HL-60/S4 (cell line): ENCODE data around the gene VSIR.

Experiments used
- in situ Hi-C: fragments of 300-500 bp; cut with MboI; formaldehyde crosslinking; loops from 2 replicates; pipeline ENCODE4 v1.14.3; 2022; ENCODE audit warnings: low sequenced_read_pairs

Gene VSIR

DNA sequence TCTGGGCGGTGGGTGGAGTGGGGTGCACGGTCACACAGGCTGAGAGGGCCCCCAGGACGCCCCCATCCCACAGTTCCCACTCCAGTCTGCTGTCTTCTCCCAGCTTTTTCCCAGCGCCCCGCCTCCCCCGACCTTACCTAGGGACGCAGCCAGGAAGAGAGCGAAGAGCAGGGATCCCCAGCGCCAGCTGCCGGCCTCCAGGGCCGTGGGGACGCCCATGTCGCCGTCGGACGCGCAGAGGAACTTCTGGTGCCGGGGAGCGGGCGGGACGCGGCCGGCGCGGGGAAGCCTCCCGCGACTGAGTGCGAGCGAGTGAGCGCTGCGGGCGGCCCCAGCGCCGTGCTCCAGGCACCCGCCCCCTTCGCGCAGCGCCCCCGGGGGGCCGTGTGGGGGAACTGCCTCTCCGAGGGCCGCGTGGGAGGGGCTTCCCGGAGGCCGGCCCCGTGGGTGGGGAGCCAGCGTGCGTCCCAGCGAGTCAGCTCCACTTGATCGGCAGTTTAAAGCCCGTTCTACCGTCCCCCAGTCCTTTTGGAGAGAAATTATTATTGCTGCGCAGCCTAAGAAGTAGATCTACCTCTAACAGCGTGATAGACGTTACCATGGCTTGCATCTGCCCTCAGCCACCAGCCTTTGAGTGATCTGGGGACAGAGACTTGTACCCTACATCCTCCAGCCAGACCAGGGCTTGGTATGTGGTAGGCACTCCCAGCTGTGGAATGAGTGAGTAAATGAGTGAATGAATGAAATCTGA, at the start of gene VSIR:
VSIR (minus strand) TSS at position 300 of the 751 bp plus-strand sequence; CDS start at position 219, 81 bp downstream.
- in situ Hi-C loops = no loop called here

DNA sequence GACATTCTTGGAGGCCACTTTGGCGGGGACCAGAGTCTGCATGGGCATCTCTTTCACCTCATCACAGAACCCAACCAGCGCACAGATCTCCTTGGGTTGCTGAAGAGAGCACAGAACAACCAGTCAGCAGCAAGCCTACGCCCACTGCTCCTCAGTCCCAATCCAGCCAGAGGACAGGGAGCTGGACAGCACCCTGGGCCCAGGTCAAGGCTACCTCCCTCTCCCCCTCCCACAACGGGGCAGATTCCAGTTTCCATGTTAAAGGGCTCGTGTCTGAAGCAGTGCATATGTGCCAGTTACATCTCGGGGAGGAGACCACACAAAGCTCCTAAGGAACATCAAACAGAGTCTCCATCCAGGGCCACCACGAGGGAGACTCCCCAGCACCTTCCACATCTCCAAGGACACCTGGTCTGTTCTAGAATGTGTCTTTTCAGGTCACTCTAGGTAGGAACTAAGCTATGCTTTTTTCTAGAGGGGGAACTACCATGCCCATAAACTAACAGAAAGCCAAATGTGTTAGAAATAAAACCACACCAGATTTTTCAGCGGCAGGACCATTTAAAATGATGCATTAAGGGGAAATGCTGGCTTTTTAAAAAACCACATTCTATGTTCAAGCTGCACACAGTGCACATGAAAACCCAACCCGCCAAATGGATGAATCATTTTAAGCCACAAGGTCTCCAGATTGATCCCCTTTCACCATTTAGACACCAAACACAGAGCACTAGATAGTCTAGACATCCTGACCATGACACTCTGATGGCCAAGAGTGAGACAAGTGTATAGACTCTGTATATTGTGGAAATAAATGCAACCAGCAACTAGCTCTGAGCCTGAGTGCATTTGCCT, 48.8 kb upstream of the VSIR start:
- in situ Hi-C loops = loop anchor here (10.0 kb wide), 1 partner anchor 73 kb away; no protein-coding TSS in a partner anchor

DNA sequence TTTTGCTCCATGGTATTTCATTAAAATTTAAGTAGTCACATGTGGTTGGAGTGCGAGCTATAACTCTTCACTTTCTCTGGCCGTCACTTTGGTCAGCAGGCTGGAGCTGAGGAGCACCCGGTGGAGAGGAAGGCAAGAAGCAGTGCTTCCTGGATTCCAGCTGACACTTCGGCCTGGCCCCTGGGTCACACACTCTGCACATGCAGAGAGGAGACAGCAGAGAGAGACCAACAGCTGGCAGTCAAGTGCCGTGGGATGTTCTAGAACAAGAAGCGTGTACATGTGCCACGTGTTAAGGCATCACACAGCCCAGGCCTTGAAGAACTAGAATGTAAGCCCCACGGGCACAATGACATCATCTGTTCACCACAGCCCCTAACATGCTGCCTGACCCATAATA, 47.6 kb upstream of the VSIR start:
- in situ Hi-C loops = loop anchor here (10.0 kb wide), 1 partner anchor 74 kb away; no protein-coding TSS in a partner anchor

DNA sequence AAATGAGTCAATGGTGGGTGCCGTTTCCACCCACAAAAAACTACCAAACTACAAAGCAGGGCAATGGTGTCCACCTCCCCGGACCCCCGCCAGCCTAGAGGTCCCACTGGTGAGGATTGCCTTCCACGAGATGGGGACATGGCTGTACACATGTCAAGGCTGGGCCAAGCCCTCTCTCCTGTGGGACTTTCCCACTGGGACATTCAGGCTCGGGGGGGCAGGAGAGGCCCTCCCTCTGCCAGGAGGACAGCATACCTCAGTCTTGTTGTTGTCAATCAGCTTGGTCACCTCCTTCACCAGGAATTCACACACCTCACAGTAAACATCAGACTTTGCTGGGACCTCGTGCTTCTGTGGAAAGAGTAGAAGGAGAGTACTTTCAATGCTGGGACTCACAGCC, 46.7 kb upstream of the VSIR start:
- in situ Hi-C loops = loop anchor here (10.0 kb wide), 2 partner anchors 75 to 505 kb away; partner anchors contain the start of gene SLC29A3

DNA sequence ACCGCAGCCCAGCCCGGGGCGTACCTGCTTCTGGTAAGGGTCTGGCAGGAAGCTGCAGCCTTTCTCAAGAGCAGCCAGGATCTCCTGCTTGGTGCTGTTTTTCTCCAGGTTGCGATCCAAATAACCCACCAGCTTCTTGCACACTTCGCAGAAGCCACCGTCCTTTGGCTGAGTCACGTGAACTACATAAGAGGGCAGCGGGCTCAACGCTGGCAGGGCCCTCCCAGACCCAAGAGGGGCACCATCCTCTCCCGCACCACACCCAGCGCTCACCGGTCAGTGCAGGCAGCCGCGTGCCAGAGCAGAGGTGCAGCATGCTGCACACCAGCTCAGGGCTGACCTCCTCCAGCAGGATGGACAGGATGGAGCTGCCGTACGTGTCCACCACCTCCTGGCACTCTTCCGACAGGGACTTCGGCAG, 46.1 kb upstream of the VSIR start:
- in situ Hi-C loops = loop anchor here (10.0 kb wide), 1 partner anchor 505 kb away; the partner anchor contains the start of gene SLC29A3

DNA sequence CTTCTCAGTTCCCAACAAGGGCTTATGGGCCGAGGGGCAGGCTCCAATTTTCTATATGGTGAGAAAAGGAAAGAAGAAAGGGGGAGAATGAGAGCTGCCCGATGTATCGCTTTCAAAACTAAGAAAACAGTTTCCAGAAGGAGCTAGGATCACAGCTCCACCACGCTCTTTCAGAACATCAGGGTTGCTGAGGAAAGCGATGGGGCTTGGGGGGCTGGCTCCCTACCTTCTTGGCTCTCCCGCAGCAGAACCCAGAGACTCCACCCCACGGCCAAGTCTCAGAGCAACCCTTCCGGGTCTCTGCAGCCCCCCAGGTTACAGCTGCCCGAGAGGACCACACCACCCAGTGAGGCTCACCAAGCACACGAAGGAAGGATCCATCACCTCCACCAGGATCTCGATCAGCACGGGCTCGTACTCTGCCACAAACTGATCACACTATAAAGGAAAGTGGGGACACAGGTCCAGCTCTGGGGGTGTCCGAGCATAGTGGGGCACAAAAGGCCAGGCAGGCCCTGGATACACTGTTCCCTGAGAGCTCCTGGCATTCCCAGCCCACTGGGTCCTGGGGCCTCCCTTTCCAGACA, 45.4 kb upstream of the VSIR start:
- in situ Hi-C loops = loop anchor here (10.0 kb wide), 1 partner anchor 504 kb away; the partner anchor contains the start of gene SLC29A3

DNA sequence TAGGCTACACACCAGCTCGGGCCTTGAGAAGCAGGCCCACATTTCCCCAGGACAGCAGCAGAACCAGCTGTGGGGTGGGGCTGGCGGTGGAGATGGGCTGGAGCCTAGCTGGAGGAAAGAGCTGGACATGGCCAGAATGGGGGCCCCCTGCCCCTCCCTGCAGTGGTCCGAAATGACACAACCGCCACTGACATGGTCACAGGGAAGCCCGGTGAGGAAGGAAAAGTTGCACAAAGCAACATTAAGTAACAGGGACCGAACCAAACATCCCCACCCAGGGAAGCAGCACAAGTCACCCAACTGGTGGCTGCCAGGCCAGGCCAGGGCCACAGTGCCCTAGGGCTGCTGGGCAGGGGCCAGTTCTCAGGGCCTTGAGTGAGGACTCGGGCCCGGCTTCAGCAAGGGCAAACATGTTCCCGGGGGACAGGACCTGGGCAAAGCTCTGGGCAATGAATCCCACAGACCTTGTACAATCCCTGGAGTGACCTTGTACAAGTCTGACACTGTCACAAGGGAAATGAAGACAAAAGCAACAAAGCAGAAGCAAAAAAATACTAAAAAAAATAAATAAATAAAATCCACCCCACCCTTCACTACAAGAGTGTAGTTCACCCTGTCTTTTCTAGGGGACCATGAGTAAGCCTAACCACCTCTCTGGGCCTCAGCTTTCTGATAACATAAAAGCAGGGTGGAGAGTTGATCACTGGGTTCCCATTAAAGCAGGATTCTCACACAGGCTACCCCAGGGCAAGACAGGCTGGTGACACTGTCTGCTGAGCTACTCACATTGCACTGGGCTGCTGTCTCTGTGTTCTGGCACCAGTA, 44.7 kb upstream of the VSIR start:
- in situ Hi-C loops = loop anchor here (10.0 kb wide), 1 partner anchor 503 kb away; the partner anchor contains the start of gene SLC29A3

DNA sequence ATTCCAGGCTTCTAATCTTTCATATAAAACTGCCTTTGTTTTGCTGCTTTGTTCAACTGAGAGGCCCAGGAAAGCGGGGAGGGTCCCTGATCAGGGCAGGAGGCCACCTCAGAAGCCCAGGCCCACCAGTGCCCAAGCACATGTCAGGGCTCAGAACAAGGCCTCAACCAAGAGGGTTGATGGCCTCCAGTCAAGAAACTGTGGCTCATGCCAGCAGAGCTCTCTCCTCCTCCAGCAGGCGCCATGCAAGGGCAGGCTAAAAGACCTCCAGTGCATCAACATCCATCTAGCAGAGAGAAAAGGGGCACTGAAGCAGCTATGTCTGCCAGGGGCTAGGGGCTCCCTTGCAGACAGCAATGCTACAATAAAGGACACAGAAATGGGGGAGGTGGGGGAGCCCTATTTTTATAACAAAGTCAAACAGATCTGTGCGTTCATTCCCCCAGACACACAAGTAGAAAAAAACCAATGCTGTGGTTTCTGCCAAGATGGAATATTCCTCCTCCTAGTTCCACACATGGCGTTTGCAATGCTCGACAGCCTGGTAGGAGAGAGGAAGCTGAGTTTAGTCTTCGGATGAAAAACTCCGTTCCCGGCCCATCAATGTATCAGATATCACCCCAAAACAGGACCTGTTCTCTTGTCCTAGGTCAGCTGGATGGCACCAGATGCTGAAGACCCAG, 43.8 kb upstream of the VSIR start:
- in situ Hi-C loops = loop anchor here (10.0 kb wide), 1 partner anchor 502 kb away; the partner anchor contains the start of gene SLC29A3

DNA sequence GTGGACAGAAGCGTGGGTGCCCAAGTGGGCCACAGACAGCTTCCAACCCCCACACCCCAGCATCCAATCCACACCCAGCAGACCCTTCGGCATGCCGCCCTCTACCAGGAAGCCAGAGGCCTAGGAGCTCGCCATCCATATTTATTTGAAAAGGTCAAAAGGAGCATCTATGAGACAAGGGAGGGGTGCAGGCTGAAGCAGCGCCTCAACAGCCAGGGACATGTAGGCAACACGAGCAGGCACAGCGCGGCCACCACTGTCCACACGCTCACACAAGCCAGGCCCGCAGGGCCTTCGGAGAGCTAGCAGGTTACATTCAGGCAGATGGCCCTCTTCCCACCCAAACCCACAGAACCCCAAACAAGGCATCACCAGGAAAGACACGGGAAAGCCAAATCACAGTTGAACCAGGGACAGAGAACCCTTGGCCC, 43.1 kb upstream of the VSIR start:
- in situ Hi-C loops = loop anchor here (10.0 kb wide), 1 partner anchor 502 kb away; the partner anchor contains the start of gene SLC29A3

DNA sequence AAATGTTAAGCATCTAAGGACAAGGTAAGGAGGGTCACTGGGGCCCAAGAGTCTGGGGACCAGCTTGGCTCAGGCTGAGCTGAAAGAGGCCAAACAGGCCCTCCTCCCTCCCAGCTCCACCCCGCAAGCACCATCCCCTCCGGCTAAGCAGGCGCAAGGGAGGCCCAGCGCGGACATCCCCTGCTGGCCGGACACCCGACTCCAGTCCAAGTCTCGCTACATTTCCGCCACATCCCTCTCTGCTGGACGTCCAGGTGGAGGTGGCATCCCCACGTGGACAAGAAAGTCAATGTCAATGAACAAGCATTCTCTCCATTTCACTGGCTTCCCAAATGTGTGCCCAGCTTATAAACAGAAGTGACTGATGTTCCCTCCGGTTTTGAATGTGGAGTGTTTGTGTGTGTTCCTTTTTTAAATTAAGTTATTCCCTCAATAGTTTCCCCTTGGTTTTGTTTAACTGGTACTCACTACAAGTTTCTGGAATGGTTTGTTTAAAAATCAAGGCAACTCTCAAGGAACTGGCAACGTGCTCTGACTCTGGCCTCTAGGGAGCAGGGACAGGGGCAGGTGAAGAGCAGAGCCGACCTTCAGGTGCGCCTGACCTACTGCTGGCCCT, 42.3 kb upstream of the VSIR start:
- in situ Hi-C loops = loop anchor here (10.0 kb wide), 1 partner anchor 501 kb away; the partner anchor contains the start of gene SLC29A3

DNA sequence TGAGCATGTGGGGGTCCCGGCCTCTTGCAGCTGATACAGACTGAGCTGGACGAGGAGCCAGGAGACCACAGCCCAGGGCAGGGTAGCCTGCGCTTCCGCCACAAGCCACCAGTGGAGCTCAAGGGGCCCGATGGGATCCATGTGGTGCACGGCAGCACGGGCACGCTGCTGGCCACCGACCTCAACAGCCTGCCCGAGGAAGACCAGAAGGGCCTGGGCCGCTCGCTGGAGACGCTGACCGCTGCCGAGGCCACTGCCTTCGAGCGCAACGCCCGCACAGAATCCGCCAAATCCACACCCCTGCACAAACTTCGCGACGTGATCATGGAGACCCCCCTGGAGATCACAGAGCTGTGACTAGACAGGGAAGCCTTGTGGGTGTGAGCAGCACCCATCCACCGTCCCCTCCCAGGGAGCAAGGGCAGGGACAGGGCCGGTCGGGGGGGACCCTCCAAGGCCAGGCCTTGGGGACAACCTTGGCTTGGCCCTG, 41.6 kb upstream of the VSIR start:
- in situ Hi-C loops = loop anchor here (10.0 kb wide), 1 partner anchor 500 kb away; the partner anchor contains the start of gene SLC29A3

DNA sequence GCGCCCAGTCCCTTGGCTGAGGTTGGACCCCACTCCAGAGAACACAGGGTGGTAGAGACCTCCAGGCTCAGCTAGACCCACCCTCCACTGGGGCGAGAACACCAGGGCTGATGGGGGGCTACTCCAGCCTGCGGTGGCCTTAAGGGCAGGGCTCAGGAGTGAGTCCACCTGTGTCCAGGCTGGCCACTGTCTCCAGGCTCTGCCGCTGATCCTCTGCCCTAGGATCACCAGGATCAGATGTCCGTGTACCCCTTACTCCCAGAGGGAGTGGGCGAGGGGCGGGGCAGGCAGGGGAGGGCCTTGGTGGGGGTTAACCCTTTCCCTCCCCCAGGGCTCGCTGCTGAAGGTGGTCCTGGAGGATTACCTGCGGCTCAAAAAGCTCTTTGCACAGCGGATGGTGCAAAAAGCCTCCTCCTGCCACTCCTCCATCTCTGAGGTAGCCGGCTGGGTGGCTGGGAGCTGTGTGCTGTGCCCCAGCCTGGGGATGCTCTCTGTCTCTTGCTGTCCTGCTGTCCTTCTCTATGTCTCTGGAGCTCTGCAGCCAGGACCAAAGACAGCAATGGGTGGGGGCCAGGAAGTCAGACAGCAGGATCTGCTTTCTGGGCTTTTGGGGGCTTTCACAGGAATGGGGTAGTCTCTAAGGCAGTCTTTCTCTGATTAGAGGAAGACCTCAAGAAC, 39.7 kb upstream of the VSIR start:
- in situ Hi-C loops = loop anchor here (10.0 kb wide), 1 partner anchor 498 kb away; the partner anchor contains the start of gene SLC29A3

DNA sequence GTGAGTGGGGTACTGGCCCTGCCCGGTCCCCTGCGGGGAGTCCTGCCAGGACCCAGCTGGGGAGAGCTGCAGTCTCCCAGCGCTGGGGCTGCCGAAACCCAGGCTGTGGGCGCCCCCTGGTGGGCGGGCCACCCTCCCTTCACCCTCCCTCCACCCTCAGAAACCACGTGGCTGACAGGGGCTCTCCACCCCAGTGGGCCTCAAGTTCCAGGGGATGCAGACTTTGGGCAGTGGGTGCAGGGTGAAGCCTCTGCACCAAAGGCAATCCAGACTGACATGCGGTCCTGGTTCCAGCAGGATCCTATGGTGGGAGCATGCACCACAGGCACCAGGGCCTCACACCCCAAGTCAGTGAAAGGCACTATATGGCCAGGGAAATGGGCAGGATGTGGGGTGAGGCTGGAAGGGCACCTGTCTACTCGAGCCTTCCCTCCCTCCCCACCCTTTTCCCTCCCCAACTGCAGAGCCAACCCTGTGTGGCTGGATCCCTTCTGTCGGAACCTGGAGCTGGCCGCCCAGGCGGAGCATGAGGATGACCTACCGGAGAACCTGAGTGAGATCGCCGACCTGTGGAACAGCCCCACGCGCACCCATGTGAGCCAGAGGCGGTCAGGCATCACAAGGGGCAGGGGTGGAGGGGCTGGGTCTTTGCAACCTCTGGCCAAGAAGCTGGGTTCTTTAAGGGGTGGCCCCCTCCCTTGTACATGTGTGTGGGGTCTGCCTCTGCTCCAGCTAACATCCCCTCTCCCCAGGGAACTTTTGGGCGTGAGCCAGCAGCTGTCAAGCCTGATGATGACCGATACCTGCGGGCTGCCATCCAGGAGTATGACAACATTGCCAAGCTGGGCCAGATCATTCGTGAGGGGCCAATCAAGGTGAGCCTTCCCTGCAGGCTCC, 38.9 kb upstream of the VSIR start:
- in situ Hi-C loops = loop anchor here (10.0 kb wide), 1 partner anchor 497 kb away; the partner anchor contains the start of gene SLC29A3

DNA sequence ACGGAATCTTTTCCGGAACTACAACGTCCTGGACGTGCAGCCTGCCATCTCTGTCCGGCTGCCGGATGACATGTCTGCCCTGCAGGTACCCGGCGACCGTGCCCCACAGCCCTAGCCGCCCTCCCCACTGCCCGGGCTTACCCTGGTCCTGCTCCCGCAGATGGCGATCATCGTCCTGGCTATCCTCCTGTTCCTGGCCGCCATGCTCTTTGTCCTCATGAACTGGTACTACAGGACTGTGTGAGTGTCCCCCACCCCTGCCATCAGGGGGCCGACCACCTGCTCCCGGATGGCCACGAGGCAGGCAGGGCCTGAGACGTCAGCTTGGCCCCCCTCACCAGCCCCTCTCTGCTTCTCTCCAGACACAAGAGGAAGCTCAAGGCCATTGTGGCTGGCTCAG, 38.0 kb upstream of the VSIR start:
- in situ Hi-C loops = loop anchor here (10.0 kb wide), 1 partner anchor 497 kb away; the partner anchor contains the start of gene SLC29A3

DNA sequence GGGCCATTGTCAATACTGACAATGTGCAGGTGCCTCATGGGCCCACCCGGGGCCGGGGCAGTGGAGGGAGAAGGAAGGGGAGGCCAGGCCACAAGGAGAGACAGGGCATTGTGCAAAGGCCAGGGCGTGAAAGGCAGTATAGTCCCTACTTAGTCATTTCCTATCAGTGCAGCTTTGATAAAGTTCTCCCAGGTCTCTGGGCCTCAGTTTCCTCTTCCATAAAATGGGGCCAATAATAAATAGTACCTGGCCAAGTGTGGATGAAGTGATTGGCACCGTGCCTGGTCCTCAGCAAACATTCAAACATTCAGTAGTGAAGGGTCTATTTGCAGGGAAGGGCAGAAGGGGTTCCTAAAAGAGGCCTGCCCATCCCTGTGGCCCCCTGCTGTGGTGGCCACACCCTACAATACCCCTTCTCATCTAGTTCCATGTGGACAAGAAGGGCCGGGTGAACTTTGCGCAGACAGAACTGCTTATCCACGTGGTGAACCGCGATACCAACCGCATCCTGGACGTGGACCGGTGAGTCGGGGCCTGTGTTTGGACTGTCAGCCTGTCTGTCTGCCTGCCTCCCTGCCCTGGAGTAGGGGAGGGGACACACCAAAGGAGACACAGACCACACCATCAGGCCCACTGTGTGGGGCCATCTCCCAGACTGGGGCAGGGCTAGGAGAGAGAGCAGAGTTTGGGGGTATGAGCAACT, 36.9 kb upstream of the VSIR start:
- in situ Hi-C loops = loop anchor here (10.0 kb wide), 1 partner anchor 495 kb away; the partner anchor contains the start of gene SLC29A3

DNA sequence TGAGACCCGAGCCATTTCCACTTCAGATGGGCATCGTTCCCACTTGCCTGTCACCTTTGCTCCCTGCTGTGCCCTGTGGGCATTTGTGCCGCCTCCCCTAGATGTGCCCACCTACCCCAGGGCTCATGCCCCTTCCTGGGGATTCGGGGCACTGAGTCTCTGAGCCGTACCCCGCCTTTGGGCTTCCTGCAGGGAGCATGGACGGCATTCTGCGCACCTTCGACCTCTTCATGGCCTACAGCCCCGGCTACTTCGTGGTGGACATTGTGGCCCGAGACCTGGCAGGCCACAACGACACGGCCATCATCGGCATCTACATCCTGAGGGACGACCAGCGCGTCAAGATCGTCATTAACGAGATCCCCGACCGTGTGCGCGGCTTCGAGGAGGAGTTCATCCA, 36.3 kb upstream of the VSIR start:
- in situ Hi-C loops = loop anchor here (10.0 kb wide), 1 partner anchor 495 kb away; the partner anchor contains the start of gene SLC29A3
